Stimulated activated CD4-positive, alpha-beta T cell treated with anti-CD3 and anti-CD28 coated beads, Interleukin-1b, Interleukin-23, amount 100 ng/mL, for 1 hour (primary cell): ENCODE data around the gene CAV3.

Experiments
- DNase-seq, 2 donors: peaks; one replicate each; pipeline ENCODE4 v3.0.0-alpha.2; 2020; ENCODE audit warnings: low read depth in 2 of 2

The CAV3 gene

GRCh38 chr3:8794247-8794646 is 60.6 kb downstream of the CAV3 start:
- DNase-seq, result no peak
